ENCODE results near the gene RTN4RL2.

DNA sequence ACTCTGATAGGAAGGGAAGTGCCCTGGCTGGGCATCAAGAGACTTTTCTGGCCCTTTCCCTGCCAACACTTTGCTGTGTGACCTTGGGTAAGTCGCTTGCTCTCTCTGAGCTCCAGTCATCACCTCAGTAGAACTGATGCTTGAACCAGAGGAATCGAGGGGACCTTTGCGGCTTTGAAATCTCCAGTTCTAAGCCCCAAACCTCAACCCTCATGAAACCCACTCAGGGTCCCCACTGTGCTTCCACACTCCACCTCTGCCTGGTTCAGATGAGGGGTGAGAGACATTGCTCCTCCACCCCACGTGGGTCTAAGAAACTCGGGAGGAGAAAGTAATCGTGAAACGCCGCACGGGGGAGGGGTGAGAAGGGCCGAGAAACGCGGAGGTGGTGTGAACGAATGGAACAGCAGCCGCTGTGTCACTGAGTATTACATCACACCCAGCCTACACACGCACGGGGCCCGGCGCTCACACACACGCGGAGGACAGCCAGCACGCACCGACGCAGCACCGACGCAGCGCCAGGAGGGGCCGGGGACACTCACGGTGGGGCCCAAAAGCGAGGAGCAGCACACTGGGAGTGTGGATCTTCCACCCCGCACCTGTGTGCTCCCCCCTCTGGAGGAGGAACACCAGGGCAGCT, 4.3 kb downstream of the RTN4RL2 start:
- TF ChIP-seq, protein P1, sequence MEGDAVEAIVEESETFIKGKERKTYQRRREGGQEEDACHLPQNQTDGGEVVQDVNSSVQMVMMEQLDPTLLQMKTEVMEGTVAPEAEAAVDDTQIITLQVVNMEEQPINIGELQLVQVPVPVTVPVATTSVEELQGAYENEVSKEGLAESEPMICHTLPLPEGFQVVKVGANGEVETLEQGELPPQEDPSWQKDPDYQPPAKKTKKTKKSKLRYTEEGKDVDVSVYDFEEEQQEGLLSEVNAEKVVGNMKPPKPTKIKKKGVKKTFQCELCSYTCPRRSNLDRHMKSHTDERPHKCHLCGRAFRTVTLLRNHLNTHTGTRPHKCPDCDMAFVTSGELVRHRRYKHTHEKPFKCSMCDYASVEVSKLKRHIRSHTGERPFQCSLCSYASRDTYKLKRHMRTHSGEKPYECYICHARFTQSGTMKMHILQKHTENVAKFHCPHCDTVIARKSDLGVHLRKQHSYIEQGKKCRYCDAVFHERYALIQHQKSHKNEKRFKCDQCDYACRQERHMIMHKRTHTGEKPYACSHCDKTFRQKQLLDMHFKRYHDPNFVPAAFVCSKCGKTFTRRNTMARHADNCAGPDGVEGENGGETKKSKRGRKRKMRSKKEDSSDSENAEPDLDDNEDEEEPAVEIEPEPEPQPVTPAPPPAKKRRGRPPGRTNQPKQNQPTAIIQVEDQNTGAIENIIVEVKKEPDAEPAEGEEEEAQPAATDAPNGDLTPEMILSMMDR (IDR thresholded peaks at IDR 0.05; ENCODE audit: poor library complexity, severe bottlenecking), result no peak
- TF ChIP-seq MXI1 (conservative IDR thresholded peaks at IDR 0.05; ENCODE audit: poor library complexity, severe bottlenecking) (no peak), POLR2AphosphoS5 (IDR thresholded peaks at IDR 0.05) (no peak), EZH2 (IDR thresholded peaks at IDR 0.05; ENCODE audit: borderline replicate concordance, insufficient read depth, low read length, poor library complexity, severe bottlenecking) (no peak)
